H9 (cell line): Measurements from ENCODE around the gene B3GAT3. TPM values are rescaled to one million over a fixed set of nuclear protein-coding genes. Genes with fewer than 3 reads are reported as not detected.
A peak's percentile ranks its signal among the peaks of the same experiment; 100 is the strongest.

ENCODE experiments used
- DNase-seq: peaks from one replicate; pipeline ENCODE4 v3.0.0-alpha.2; 2017
- H2AFZ ChIP-seq: one replicate; pipeline ENCODE4 v1.6.1; 2013; ENCODE audit warnings: mild to moderate bottlenecking, low read length, control low read depth, moderate library complexity
- H2AK5ac ChIP-seq: 2 replicates; pipeline ENCODE4 v1.6.1; 2013; ENCODE audit warnings: low read length, control low read depth, mixed read lengths; ENCODE audit not compliant: insufficient read length
- H2BK120ac ChIP-seq: one replicate; pipeline ENCODE4 v1.6.1; 2013; ENCODE audit warnings: low read depth, mild to moderate bottlenecking, low read length, control low read depth, inconsistent platforms; ENCODE audit not compliant: poor library complexity, severe bottlenecking
- H2BK12ac ChIP-seq: 2 replicates; pipeline ENCODE4 v1.6.1; 2013; ENCODE audit warnings: low read length, control low read depth, mixed read lengths, low read depth; ENCODE audit not compliant: insufficient read length
- H2BK15ac ChIP-seq: 2 replicates; pipeline ENCODE4 v1.6.1; 2013; ENCODE audit warnings: low read depth, low read length, control low read depth
- H2BK20ac ChIP-seq: one replicate; pipeline ENCODE4 v1.6.1; 2013; ENCODE audit warnings: low read depth, mild to moderate bottlenecking, low read length, control low read depth, inconsistent platforms; ENCODE audit not compliant: poor library complexity, severe bottlenecking
- H2BK5ac ChIP-seq: 2 replicates; pipeline ENCODE4 v1.6.1; 2013; ENCODE audit warnings: low read length, control low read depth, mixed read lengths; ENCODE audit not compliant: insufficient read length
- H3K14ac ChIP-seq: 2 replicates; pipeline ENCODE4 v1.6.1; 2013; ENCODE audit warnings: low read length, control low read depth; ENCODE audit not compliant: insufficient read depth
- H3K18ac ChIP-seq: 2 replicates; pipeline ENCODE4 v1.6.1; 2013; ENCODE audit warnings: low read depth, mild to moderate bottlenecking, mixed read lengths, low read length, control low read depth; ENCODE audit not compliant: insufficient read length
- H3K23ac ChIP-seq: 2 replicates; pipeline ENCODE4 v1.6.1; 2013; ENCODE audit warnings: low read length, control low read depth, mixed read lengths, low read depth; ENCODE audit not compliant: insufficient read length
- H3K23me2 ChIP-seq: 2 replicates; pipeline ENCODE4 v1.6.1; 2013; ENCODE audit warnings: low read depth, mild to moderate bottlenecking, mixed read lengths, low read length, control low read depth; ENCODE audit not compliant: insufficient read length, poor library complexity, severe bottlenecking
- H3K27ac ChIP-seq: 2 replicates; pipeline ENCODE4 v1.5.1; 2013; ENCODE audit warnings: low read length, control low read depth, mixed read lengths, low read depth; ENCODE audit not compliant: insufficient read length
- H3K27me3 ChIP-seq: 2 replicates; pipeline ENCODE4 v1.6.1; 2013; ENCODE audit warnings: low read length, control low read depth, inconsistent platforms; ENCODE audit not compliant: insufficient read depth
- H3K4ac ChIP-seq: 2 replicates; pipeline ENCODE4 v1.6.1; 2013; ENCODE audit warnings: low read depth, mild to moderate bottlenecking, control low read depth, inconsistent platforms, low read length, moderate library complexity
- H3K4me1 ChIP-seq: 2 replicates; pipeline ENCODE4 v1.6.1; 2013; ENCODE audit warnings: low read length, control low read depth, inconsistent platforms; ENCODE audit not compliant: insufficient read depth
- H3K4me2 ChIP-seq: 2 replicates; pipeline ENCODE4 v1.6.1; 2013; ENCODE audit warnings: low read length, control low read depth, mixed read lengths; ENCODE audit not compliant: insufficient read length, insufficient read depth
- H3K56ac ChIP-seq: 2 replicates; pipeline ENCODE4 v1.6.1; 2013; ENCODE audit warnings: low read depth, mild to moderate bottlenecking, mixed read lengths, low read length, control low read depth; ENCODE audit not compliant: insufficient read length
- H3K79me1 ChIP-seq: 2 replicates; pipeline ENCODE4 v1.6.1; 2013; ENCODE audit warnings: low read depth, mild to moderate bottlenecking, moderate library complexity, low read length, control low read depth, inconsistent platforms; ENCODE audit not compliant: insufficient read depth, poor library complexity, severe bottlenecking
- H3K79me2 ChIP-seq: 2 replicates; pipeline ENCODE4 v1.6.1; 2013; ENCODE audit warnings: low read length, control low read depth, inconsistent platforms; ENCODE audit not compliant: insufficient read depth
- H3K9ac ChIP-seq: 2 replicates; pipeline ENCODE4 v1.6.1; 2013; ENCODE audit warnings: low read length, control low read depth, mixed read lengths; ENCODE audit not compliant: insufficient read length; ENCODE audit errors: extremely low read depth
- H3K9me3 ChIP-seq: one replicate; pipeline ENCODE4 v1.6.1; 2013; ENCODE audit warnings: low read depth, low read length, inconsistent platforms; ENCODE audit not compliant: control insufficient read depth
- H3T11ph ChIP-seq: one replicate; pipeline ENCODE4 v1.6.1; 2013; ENCODE audit warnings: mild to moderate bottlenecking, low read length, control low read depth, inconsistent platforms
- H4K20me1 ChIP-seq: one replicate; pipeline ENCODE4 v1.6.1; 2013; ENCODE audit not compliant: control insufficient read depth, insufficient read length, insufficient read depth
- H4K5ac ChIP-seq: 2 replicates; pipeline ENCODE4 v1.6.1; 2013; ENCODE audit warnings: low read depth, mild to moderate bottlenecking, mixed read lengths, low read length, control low read depth; ENCODE audit not compliant: insufficient read length
- H4K8ac ChIP-seq: replicated peaks from 2 replicates; pipeline ENCODE4 v1.6.1; 2013; ENCODE audit warnings: low read length, control low read depth, mixed read lengths, low read depth; ENCODE audit not compliant: insufficient read length
- H4K91ac ChIP-seq: 2 replicates; pipeline ENCODE4 v1.6.1; 2013; ENCODE audit warnings: low read depth, mild to moderate bottlenecking, moderate library complexity, mixed read lengths, low read length, control low read depth; ENCODE audit not compliant: insufficient read length
- H3K27ac Mint-ChIP-seq, 3 experiments: 2 replicates in 2 of 3; 3 replicates in 1 of 3; pipeline ENCODE4 v1.8.0; 2020 to 2021; ENCODE audit warnings: mixed read lengths in 3 of 3, mild to moderate bottlenecking in 1 of 3, moderate library complexity in 1 of 3
- H3K27me3 Mint-ChIP-seq: 2 replicates; pipeline ENCODE4 v1.8.0; 2021; ENCODE audit warnings: low read depth, mild to moderate bottlenecking, moderate library complexity, mixed read lengths
- H3K36me3 Mint-ChIP-seq, 3 experiments: 2 replicates in 2 of 3; 3 replicates in 1 of 3; pipeline ENCODE4 v1.8.0; 2020 to 2021; ENCODE audit warnings: low read depth in 3 of 3, mixed read lengths in 3 of 3; ENCODE audit not compliant: insufficient read depth in 1 of 3
- H3K4me1 Mint-ChIP-seq, 2 experiments: 2 replicates each; pipeline ENCODE4 v1.8.0; 2020; ENCODE audit warnings: mixed read lengths in 2 of 2
- H3K4me3 Mint-ChIP-seq, 2 experiments: 2 replicates in 1 of 2; 3 replicates in 1 of 2; pipeline ENCODE4 v1.8.0; 2020 to 2021; ENCODE audit warnings: mild to moderate bottlenecking in 2 of 2, mixed read lengths in 2 of 2, moderate library complexity in 1 of 2
- H3K9me3 Mint-ChIP-seq, 2 experiments: 2 replicates in 1 of 2; 3 replicates in 1 of 2; pipeline ENCODE4 v1.8.0; 2020; ENCODE audit warnings: mild to moderate bottlenecking in 2 of 2, mixed read lengths in 2 of 2, moderate library complexity in 1 of 2
- WGBS: extraction: QIAGEN DNeasy Blood & Tissue Kit; methylation state at CpG from one replicate; pipeline ENCODE4 v1.1.7; 2013; ENCODE audit warnings: missing lambda C conversion rate, low lambda C conversion rate, mixed read lengths; ENCODE audit not compliant: insufficient read length; ENCODE audit errors: extremely low coverage; 5-methylcytosine and 5-hydroxymethylcytosine counted together
- total RNA-seq: library from RNA; stranded (reverse); gene quantifications from 2 replicates; pipeline ENCODE4 v1.2.1, GENCODE V29; 2021
- TF ChIP-seq, protein P1 (sequence below): fragments of 200-600 bp; sonication (generic); conservative IDR thresholded peaks from 3 replicates; pipeline ENCODE4 v1.8.0; 2021; ENCODE audit warnings: antibody characterized with exemption, mild to moderate bottlenecking

The B3GAT3 gene
- total RNA-seq, 1 experiment from 2014 or later = 30.8 TPM

DNA sequence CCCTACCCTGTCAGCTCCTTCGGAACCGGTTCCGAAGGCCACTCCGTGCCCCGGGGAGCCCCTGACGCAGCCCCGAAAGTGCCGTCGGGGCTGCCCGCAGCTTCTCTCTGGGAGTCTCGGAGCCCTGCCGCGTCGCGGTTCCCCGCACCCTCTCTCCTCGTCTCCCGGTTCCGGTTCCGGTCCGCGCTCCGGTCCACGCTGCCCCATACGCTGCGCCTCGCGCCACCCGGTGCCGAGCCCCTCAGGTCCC, 20.7 kb downstream of the B3GAT3 start:
- H3T11ph ChIP-seq = no peak overlapping the region
- no peak overlapping the region for H2AK5ac ChIP-seq
- no peak overlapping the region for H2BK15ac ChIP-seq
- H3K36me3 Mint-ChIP-seq = peaks cover 50 to 57% (median 52%) of the 10 kb centered on the region in 3 experiments
- H2BK5ac ChIP-seq = no peak overlapping the region
- H3K27ac ChIP-seq = no peak overlapping the region
- H3K4me2 ChIP-seq = peak overlapping the region; percentile 71
- H3K23me2 ChIP-seq = peaks cover 4% of the 10 kb centered on the region
- no peak overlapping the region for H2BK20ac ChIP-seq
- no peak overlapping the region for H4K5ac ChIP-seq
- H3K14ac ChIP-seq = peak overlapping the region; percentile 96
- H2AFZ ChIP-seq = no peak overlapping the region
- no peaks in the 10 kb centered on the region for H3K9me3 ChIP-seq
- no peak overlapping the region for H4K8ac ChIP-seq
- H3K27me3 ChIP-seq = peaks cover 12% of the 10 kb centered on the region; the same call in 1 of the 2 replicates
- H3K9ac ChIP-seq = peak overlapping the region; percentile 84
- H3K9me3 Mint-ChIP-seq = no peaks in the 10 kb centered on the region
- no peaks in the 10 kb centered on the region; the same call in 1 of the 2 replicates for H3K79me2 ChIP-seq
- H3K4me3 Mint-ChIP-seq = peak overlapping the region; percentile 90 to 93
- no CpG with 5 or more reads among the region's 30 CpGs for WGBS
- no peak for DNase-seq
- H3K27ac Mint-ChIP-seq = peak overlapping the region in 2 of 3 experiments; percentile 84 to 86; a peak in 3 of 7 replicates
- no peak overlapping the region for H2BK12ac ChIP-seq
- H3K23ac ChIP-seq = no peak overlapping the region
- no peak overlapping the region for H3K56ac ChIP-seq
- no peaks in the 10 kb centered on the region for H3K79me1 ChIP-seq
- H2BK120ac ChIP-seq = no peak overlapping the region
- peaks cover 34% of the 10 kb centered on the region for H3K27me3 Mint-ChIP-seq
- peaks cover 2% of the 10 kb centered on the region for H4K20me1 ChIP-seq
- peak overlapping the region; percentile 32 for H4K91ac ChIP-seq
- TF ChIP-seq, protein P1, sequence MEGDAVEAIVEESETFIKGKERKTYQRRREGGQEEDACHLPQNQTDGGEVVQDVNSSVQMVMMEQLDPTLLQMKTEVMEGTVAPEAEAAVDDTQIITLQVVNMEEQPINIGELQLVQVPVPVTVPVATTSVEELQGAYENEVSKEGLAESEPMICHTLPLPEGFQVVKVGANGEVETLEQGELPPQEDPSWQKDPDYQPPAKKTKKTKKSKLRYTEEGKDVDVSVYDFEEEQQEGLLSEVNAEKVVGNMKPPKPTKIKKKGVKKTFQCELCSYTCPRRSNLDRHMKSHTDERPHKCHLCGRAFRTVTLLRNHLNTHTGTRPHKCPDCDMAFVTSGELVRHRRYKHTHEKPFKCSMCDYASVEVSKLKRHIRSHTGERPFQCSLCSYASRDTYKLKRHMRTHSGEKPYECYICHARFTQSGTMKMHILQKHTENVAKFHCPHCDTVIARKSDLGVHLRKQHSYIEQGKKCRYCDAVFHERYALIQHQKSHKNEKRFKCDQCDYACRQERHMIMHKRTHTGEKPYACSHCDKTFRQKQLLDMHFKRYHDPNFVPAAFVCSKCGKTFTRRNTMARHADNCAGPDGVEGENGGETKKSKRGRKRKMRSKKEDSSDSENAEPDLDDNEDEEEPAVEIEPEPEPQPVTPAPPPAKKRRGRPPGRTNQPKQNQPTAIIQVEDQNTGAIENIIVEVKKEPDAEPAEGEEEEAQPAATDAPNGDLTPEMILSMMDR = no peak
- H3K4me1 Mint-ChIP-seq = peaks cover 42 to 57% of the 10 kb centered on the region in 2 experiments
- H3K4me1 ChIP-seq = peaks cover 8% of the 10 kb centered on the region
- peak overlapping the region; percentile 59; the same call in 1 of the 2 replicates for H3K4ac ChIP-seq
- peak overlapping the region; percentile 69 for H3K18ac ChIP-seq
